Measurements from ENCODE around the gene EMX1. TPM values are rescaled to one million over a fixed set of nuclear protein-coding genes. Genes with fewer than 3 reads are reported as not detected.

The EMX1 gene
- total RNA-seq, 2 experiments from 2014 or later, result not detected

DNA sequence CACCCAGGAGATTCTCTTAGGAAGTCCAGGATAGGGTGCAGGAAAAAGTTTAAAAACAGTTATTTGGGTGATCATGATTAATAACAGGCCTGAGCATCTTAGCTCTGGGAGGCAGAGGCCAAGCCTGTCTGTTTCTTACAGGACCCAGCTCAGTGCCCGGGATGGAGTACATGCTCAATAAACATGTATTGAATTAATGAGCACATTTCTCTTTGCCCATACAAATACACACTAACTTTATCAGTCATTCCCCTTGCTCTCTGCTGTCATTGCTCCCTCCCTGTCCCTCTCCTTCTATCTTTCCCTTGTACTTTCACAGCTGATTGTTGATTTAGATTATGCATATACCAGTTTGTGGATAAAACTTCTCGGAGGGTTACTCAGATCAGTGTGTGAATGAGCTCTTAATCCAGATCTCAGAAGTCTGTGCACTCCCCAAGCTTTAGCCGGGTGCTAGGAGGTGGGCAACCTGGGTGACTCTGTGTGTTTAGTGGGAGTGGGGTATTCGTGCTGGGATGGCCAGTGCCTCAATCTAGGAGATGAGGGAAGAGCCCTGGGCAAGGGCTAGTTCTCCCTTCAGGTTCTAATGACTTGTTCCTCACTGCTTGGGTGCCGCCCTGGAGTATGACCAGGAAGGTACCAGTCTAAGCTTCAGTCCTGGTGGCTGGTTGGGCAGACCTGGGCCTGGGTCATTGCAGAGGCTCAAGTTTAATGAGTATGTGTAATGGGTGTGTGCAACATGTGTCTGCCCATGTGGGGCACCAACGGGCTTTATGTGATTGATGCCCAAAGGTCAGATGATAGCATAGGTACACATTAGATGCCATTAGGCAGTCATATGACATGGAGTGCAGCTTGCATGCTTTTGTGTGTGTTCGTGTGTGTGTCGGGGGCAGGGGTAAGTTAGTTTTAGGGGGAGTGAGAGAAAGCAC lies 10.6 kb downstream of the EMX1 start:
- Mint-ChIP-seq H3K27ac (no peak overlapping the region), H3K27me3 (peaks cover 15% of the 10 kb centered on the region), H3K36me3 (no peaks in the 10 kb centered on the region), H3K4me3 (no peak overlapping the region), H3K4me1 (peaks cover 9% of the 10 kb centered on the region), H3K9me3 (no peaks in the 10 kb centered on the region)
- DNase-seq, result no peak

DNA sequence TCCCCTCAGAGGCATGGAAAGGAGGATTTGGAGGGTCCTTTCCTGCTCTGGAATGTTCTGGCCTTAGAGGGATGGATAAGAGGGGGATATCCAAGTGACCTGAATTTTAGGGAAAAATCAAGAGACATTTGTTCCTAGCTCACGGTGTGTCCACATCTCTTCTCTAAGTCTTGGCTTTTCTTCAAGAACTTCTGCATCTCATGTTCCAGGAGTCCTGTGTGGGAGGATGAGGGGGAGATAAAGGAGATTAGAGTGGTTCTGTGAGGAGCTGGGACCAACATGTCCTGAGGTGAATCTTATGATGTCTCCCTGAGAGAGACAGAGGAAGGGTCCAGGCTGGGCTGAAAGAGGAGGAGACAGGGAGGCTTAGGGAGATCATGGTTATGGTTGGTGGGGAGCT lies 11.7 kb downstream of the EMX1 start:
- H3K9me3 Mint-ChIP-seq, result no peaks in the 10 kb centered on the region
- H3K4me1 Mint-ChIP-seq, result peaks cover 4% of the 10 kb centered on the region
- H3K27ac Mint-ChIP-seq, result no peak overlapping the region
- no peaks in the 10 kb centered on the region for H3K36me3 Mint-ChIP-seq
- H3K27me3 Mint-ChIP-seq, result peaks cover 3% of the 10 kb centered on the region
- H3K4me3 Mint-ChIP-seq, result no peak overlapping the region
- no peak for DNase-seq

GRCh38 chr2:72931280-72931910 lies 14.1 kb downstream of the EMX1 start:
- DNase-seq, result no peak
- Mint-ChIP-seq H3K4me1 (no peaks in the 10 kb centered on the region), H3K27ac (no peak overlapping the region), H3K27me3 (no peaks in the 10 kb centered on the region), H3K4me3 (no peak overlapping the region), H3K9me3 (no peaks in the 10 kb centered on the region), H3K36me3 (no peaks in the 10 kb centered on the region)

DNA sequence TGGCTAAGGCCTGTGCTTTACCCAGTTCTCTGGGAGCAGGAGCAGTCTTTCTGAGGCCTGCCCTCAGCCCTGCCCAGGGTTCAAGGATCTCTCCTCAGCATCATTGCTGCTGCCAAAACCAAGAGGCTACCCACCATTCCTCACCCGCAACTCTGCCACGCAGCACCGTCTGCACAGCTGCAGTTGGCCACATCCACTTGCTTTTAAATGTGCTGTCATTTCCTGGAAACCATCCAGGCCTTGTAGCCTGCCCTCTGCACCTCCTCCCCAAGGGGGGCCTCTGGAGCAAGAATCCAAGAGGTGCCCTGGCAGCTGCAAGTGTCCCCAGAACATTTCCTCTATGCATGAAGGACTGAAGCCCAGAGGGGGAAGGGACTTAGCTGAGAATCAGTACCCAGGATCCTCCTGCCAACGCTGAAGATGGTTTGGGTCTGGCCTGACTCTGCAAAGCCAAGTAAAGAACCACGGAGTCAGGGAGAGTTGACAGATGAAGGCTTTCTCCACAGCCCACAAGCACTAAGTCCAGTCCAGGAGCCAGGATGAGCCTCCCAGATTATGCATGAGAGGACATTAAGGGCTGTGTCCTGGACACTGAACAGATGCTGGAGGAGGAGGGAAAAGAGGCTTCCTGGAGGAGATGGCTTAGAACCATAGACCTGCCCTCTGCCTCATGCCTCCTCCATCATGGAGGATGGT lies 14.9 kb downstream of the EMX1 start:
- DNase-seq, result no peak
- H3K9me3 Mint-ChIP-seq, result no peaks in the 10 kb centered on the region
- no peak overlapping the region for H3K4me3 Mint-ChIP-seq
- H3K27me3 Mint-ChIP-seq, result no peaks in the 10 kb centered on the region
- H3K27ac Mint-ChIP-seq, result no peak overlapping the region
- H3K4me1 Mint-ChIP-seq, result no peaks in the 10 kb centered on the region
- no peaks in the 10 kb centered on the region for H3K36me3 Mint-ChIP-seq

DNA sequence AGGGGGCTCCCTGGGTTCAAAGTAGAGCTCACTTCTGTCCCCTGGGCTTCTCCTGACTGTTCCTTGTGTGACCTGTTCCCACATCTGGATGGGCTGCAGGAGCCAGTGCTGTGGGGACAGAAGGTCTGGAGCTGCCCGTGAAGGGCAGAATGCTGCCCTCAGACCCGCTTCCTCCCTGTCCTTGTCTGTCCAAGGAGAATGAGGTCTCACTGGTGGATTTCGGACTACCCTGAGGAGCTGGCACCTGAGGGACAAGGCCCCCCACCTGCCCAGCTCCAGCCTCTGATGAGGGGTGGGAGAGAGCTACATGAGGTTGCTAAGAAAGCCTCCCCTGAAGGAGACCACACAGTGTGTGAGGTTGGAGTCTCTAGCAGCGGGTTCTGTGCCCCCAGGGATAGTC lies 15.5 kb downstream of the EMX1 start:
- H3K4me1 Mint-ChIP-seq, result no peaks in the 10 kb centered on the region
- H3K9me3 Mint-ChIP-seq, result no peaks in the 10 kb centered on the region
- no peak for DNase-seq
- H3K36me3 Mint-ChIP-seq, result no peaks in the 10 kb centered on the region
- no peaks in the 10 kb centered on the region for H3K27me3 Mint-ChIP-seq
- H3K4me3 Mint-ChIP-seq, result no peak overlapping the region
- H3K27ac Mint-ChIP-seq, result no peak overlapping the region

GRCh38 chr2:72933207-72933606 lies 15.9 kb downstream of the EMX1 start:
- no peaks in the 10 kb centered on the region for H3K27me3 Mint-ChIP-seq
- no peaks in the 10 kb centered on the region for H3K9me3 Mint-ChIP-seq
- no peaks in the 10 kb centered on the region for H3K4me1 Mint-ChIP-seq
- no peak overlapping the region for H3K4me3 Mint-ChIP-seq
- H3K27ac Mint-ChIP-seq, result no peak overlapping the region
- no peaks in the 10 kb centered on the region for H3K36me3 Mint-ChIP-seq
- DNase-seq, result no peak

- Mint-ChIP-seq H3K27me3 (no peaks in the 10 kb centered on the region), H3K4me3 (no peak overlapping the region), H3K4me1 (no peaks in the 10 kb centered on the region), H3K27ac (no peak overlapping the region), H3K36me3 (no peaks in the 10 kb centered on the region), H3K9me3 (no peaks in the 10 kb centered on the region)
- DNase-seq, result no peak
These were observed 16.4 kb downstream of the EMX1 start for GRCh38 chr2:72933646-72934151.

DNA sequence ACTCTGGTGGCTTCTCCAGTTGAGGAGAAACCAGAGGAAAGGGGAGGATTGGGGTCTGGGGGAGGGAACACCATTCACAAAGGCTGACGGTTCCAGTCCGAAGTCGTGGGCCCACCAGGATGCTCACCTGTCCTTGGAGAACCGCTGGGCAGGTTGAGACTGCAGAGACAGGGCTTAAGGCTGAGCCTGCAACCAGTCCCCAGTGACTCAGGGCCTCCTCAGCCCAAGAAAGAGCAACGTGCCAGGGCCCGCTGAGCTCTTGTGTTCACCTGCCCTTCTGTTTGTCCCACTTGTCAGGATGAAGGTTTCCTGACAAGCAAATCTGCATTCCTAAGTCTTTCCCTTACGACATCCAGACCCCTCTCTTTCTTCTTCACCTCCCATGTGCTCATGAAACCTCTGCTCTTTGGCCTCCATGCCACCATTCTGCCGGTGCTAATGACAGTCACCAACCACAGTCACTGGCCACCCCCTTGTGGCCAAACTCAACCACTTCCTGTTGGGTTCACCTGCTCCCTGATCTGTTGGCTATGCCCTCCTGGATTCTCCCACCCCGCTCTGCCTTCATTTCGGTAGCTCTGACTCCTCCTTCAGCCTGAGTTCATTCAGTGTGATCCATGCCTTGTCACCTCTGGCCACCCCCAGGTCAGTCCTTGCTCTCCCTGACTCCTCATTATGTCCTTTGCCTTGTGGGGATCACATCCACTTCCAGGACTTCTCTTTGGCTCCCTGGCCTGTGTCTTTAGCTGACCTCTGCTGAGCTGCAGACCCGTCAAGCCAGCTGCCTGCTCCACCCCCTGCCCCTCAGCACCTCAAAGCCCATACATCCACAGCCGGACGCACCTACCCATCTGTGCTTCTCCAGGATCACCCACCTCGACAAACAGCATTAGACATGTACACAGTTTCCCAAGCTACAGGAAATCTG lies 17.6 kb downstream of the EMX1 start:
- DNase-seq, result no peak
- Mint-ChIP-seq H3K9me3 (no peaks in the 10 kb centered on the region), H3K27ac (no peak overlapping the region), H3K4me3 (no peak overlapping the region), H3K27me3 (no peaks in the 10 kb centered on the region), H3K36me3 (no peaks in the 10 kb centered on the region), H3K4me1 (no peaks in the 10 kb centered on the region)

- Mint-ChIP-seq H3K36me3 (no peaks in the 10 kb centered on the region), H3K9me3 (no peaks in the 10 kb centered on the region), H3K27ac (no peak overlapping the region), H3K27me3 (no peaks in the 10 kb centered on the region), H3K4me3 (no peak overlapping the region), H3K4me1 (no peaks in the 10 kb centered on the region)
- DNase-seq, result no peak
These were observed 18.3 kb downstream of the EMX1 start for GRCh38 chr2:72935611-72935957.

DNA sequence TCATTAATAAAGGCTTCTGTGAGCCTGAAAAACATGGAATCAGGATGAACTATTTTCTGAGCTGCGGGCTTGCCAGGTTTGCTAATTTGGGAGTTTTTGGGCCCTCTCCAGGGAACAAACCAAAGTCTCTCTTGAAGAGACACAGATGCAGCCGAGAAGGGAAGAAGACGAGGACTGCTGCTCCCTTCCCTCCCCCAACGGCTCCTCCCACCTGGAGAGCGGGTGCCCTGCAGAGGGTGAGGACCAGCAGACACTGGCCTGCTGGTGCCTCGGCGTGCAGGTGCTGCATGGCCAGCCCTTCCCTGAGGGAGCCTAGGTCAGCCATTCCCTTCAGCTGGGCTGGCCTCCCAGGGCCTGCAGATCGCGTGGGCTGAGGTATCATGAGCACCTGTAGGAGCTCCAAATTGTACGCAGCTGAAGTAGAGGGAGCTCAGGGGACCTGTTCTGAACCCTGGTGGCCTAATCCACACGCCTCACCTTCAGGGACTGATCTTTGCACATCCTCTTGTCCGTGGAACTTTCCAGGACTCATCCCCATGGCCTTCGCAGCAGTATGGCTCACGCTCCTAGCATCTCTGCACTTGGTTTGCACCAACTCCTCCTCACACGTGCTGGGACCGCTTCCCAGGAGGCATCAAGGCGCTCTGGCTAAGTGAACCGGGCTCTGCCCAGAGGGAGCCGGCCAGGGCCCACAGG lies 19.5 kb downstream of the EMX1 start:
- H3K9me3 Mint-ChIP-seq, result no peaks in the 10 kb centered on the region
- no peak overlapping the region for H3K4me3 Mint-ChIP-seq
- no peaks in the 10 kb centered on the region for H3K36me3 Mint-ChIP-seq
- no peaks in the 10 kb centered on the region for H3K27me3 Mint-ChIP-seq
- no peak for DNase-seq
- H3K27ac Mint-ChIP-seq, result no peak overlapping the region
- H3K4me1 Mint-ChIP-seq, result no peaks in the 10 kb centered on the region

DNA sequence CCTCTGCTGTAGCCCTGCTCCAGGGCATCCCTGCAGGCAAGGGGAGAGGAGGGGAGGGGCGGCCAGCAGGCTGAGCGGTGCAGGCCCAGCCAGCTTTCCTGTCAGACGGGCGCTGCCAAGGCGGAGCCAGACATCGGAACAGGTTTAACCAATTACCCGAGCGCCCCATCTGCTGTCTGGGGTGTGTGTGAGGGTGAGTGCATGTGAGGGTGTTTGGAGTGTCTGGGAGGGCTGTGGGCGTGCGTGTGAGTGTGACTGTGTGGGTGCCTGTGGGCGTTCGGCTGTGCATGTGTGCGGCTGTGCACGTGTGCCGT lies 20.0 kb downstream of the EMX1 start:
- Mint-ChIP-seq H3K36me3 (no peaks in the 10 kb centered on the region), H3K4me3 (no peak overlapping the region), H3K9me3 (no peaks in the 10 kb centered on the region), H3K27me3 (no peaks in the 10 kb centered on the region), H3K27ac (no peak overlapping the region), H3K4me1 (no peaks in the 10 kb centered on the region)
- no peak for DNase-seq

- no peaks in the 10 kb centered on the region for H3K4me1 Mint-ChIP-seq
- H3K27me3 Mint-ChIP-seq, result no peaks in the 10 kb centered on the region
- DNase-seq, result no peak
- H3K27ac Mint-ChIP-seq, result no peak overlapping the region
- no peaks in the 10 kb centered on the region for H3K36me3 Mint-ChIP-seq
- H3K9me3 Mint-ChIP-seq, result no peaks in the 10 kb centered on the region
- no peak overlapping the region for H3K4me3 Mint-ChIP-seq
These were observed 21.1 kb downstream of the EMX1 start for GRCh38 chr2:72938455-72938854.

DNA sequence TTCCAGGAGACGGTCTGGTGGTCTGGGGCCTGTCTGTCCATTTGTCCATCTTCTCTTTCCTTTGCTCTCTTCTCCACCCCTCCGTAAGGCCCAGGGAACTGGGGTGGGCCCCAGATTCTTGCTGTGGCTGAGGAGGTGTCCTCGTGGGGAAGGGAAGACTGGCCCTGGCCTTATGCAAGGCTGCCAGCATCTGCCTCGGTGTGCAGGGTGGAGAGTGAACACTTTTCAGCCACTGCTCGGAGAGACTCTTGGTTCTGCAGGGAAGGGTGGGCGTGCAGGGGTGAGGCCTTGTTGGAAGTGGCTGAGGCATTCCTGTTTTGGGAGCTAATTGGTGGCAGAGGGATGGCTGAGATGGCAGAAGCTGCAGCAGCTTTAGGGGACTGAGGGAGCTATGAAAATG lies 23.0 kb downstream of the EMX1 start:
- Mint-ChIP-seq H3K36me3 (no peaks in the 10 kb centered on the region), H3K27me3 (no peaks in the 10 kb centered on the region), H3K4me1 (no peaks in the 10 kb centered on the region), H3K4me3 (no peak overlapping the region), H3K27ac (no peak overlapping the region), H3K9me3 (no peaks in the 10 kb centered on the region)
- DNase-seq, result no peak

DNA sequence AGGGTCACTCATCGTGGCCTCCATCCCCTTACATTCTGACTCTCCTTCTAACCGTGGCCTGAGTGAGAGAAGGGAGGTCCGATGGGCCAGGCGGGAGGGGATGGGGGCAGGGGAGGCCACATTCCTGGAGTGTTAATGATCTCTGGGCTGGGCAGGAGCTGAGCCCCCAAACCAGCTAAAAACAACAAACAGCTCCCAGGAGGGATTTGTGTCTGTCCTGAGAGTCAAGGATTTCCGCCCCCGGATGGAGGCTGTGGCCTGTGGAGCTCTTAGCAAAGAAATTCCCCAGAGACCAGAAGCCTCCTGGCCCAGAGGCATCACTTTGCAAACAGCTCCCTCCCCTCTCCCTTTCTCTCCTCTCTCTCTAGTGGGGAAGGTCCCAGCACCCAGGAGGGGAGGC lies 23.5 kb downstream of the EMX1 start:
- Mint-ChIP-seq H3K4me1 (no peaks in the 10 kb centered on the region), H3K4me3 (no peak overlapping the region), H3K27me3 (no peaks in the 10 kb centered on the region)

More for the DNA sequence above, 23.5 kb downstream of the EMX1 start:
- H3K36me3 Mint-ChIP-seq, result no peaks in the 10 kb centered on the region
- DNase-seq, result no peak
- H3K27ac Mint-ChIP-seq, result no peak overlapping the region
- no peaks in the 10 kb centered on the region for H3K9me3 Mint-ChIP-seq
